Stimulated activated CD8-positive, alpha-beta memory T cell treated with anti-CD3 and anti-CD28 coated beads, Interleukin-2, amount 100 ng/mL, for 1 hour (primary cell): ENCODE data around the gene SEL1L3.

ENCODE experiments used
- DNase-seq, 2 donors: peaks; one replicate each; pipeline ENCODE4 v3.0.0-alpha.2; 2020; ENCODE audit warnings: low read depth in 2 of 2

SEL1L3 gene

GRCh38 chr4:25847329-25847728 lies 15.5 kb downstream of the SEL1L3 start:
- DNase-seq, result no peak

DNA sequence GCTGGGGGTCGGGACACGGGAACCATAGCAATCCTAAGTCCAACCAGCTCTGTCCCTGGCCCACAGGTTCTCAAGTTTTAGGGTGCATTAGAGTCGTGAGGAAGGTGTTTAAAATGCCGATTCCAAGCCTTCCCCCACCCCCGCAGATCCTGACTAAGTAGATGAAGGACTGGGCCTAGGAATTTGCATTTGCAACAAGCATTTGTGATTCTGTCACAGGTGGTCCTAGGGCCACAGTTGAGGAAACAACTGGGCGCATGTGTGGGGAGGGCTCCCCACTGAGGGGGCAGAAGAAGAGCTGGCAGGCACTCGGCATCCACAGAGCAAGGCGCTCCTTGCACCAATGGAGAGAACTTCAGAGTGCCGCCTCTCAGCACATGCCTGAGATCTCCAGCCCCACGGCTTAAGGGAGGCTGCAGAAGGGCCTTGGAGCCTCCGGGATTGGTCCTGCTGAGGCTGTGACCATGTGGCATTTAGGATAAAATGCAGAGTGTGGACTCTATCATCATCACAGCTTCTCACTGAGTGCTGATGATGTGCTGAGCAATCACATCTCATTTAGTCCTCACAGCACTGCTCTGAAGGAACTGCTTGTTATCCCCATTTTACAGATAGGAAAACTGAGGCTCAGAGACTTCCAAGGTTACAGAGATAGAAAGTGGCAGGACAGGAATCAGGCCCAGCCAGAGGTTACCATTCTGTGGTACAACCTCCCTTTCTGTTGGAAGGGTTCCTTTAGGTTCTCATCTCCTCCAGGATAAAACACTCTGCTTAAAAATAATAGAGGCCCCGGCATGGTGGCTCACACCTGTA lies 16.7 kb downstream of the SEL1L3 start:
- no peak for DNase-seq

DNA sequence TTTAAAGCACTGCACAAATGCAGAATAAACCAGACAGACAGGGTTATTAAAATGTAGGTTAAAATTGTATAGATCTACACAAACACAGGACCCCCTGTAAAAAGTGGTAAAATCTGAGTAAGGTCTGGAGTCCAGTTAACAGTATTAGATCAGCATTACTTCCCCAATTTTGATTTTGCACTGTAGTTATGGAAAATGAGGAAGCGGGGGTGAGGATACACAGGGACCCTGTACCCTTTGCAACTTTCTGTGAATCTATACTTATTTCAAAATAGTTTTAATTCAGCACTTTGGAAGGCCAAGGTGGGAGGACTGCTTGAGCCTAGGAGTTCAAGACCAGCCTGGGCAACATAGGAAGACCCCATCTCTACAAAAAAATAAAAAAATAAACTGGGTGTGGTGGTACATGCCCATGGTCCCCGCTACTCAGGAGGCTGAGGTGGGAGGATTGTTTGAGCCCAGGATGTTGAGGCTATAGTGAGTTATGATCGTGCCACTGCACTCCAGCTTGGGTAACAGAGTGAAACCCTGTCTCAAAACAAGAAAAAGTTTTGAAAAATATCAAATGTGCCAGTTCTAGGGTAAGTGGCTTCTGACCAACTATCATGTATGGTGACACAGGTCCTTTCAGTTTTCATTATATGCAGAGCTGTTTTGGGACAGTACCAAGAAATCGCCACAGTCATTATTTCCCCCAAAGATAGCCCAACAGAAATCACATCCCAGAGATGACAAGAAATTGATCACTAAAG lies 17.7 kb downstream of the SEL1L3 start:
- DNase-seq, result no peak

- DNase-seq, result no peak
Observed at GRCh38 chr4:25843340-25844097, 19.3 kb downstream of the SEL1L3 start.

DNA sequence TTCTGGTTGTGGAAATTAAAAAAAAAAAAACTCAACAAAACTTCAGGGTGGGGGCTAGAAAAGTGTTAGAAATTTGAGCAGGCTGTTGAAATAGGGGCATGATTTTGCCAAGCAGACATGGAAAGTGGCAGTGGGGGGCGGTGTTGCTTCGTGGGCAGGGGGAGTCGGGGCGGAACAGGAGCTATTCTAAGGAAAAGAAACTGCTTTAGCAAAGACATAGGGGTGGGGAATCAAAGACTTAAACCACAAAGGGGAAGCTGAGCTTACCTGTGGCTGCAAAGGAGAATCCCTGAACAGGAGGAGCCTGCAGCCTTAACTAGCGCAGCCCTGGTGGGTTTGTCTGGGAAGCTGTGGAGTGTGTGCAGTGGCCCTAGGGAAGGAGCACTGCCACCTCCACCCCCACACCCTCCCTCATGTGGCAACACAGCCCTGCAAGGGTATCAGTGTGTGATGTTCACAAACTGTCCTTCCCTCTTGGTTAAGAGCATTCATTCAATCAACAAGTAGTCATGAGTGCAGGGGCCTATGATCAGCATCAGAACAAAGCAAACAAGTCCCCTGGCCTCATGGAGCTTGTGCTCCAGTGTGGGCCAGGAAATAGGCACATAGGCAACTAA lies 20.5 kb downstream of the SEL1L3 start:
- DNase-seq, result peak in 1 of 2 donors; percentile 10

GRCh38 chr4:25839687-25840086 lies 23.1 kb downstream of the SEL1L3 start:
- DNase-seq, result no peak

- DNase-seq, result no peak
Observed at GRCh38 chr4:25839233-25839632, 23.6 kb downstream of the SEL1L3 start.

DNA sequence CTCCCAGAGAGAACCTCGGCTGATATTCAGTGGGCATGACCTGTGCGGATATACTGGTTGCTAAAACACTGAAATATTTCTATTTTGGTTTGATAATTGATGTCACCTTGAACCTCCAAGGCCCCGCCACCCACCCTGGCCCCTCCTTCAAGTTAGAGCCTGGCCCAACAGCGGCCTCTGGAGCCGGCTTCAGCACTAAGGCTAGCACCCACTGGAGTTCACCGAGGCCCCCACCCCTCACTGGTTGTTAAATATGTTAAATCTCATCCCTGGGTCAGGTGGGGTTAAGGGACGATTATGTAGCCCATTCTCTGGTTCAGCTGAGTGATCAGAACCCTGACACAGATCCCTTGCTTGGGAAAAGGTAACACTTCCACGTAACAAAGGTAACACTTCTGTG lies 24.3 kb downstream of the SEL1L3 start:
- DNase-seq, result no peak

GRCh38 chr4:25837107-25837506 lies 25.7 kb downstream of the SEL1L3 start:
- DNase-seq, result no peak

DNA sequence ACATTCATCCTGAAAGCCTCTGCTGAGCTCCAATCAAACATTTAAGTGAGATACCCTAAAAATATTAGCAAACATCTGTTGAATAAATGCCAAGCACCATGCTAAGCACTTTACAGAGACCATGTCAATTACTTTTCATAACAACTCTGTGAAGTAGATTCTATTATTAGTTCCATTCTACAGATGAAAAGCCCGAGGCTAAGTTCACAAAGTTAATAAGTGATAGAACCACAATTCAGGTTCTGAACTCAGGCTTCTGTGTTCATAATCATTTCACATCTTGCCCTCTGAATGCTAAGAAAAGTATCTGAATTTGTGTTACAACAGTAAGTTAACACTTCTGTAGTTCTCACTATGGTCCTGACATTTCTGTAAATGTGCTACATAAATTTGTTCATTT lies 27.4 kb downstream of the SEL1L3 start:
- DNase-seq, result no peak

DNA sequence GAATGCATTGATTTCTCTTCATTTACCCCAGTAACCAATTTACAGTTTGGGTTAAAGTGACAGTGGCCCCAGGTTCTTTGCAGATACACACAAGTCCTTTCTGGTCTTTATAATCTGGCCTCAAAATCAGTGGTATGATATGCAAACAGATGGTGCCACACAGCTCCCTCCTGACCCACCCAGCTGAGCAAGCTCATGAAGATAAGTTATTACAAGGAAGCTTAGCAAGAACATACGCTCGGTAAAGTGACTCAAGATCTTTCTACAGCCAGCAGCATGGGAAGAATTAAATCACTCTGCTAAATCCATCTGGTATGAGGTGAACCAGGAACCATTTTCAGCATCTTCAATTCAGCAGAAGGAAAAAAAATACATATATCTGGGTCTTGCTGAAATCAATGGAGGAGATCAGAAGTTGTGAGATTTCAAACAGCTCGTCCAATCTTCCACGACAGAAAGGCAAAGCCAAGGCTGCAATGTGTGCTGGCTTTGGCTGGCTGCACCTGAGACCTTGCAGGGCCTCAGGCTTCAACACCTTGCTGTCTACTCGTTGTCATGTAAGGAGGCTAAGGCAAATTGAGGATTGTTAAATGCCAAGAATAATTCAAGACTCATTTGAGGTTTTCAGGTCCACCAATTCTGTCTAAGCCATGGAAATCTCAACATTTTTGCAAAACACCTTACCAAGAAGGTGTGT lies 28.2 kb downstream of the SEL1L3 start:
- DNase-seq, result no peak

GRCh38 chr4:25830548-25830947 lies 32.2 kb downstream of the SEL1L3 start:
- no peak for DNase-seq

GRCh38 chr4:25827897-25828296 lies 34.9 kb downstream of the SEL1L3 start:
- no peak for DNase-seq

GRCh38 chr4:25827373-25827772 lies 35.4 kb downstream of the SEL1L3 start:
- no peak for DNase-seq

DNA sequence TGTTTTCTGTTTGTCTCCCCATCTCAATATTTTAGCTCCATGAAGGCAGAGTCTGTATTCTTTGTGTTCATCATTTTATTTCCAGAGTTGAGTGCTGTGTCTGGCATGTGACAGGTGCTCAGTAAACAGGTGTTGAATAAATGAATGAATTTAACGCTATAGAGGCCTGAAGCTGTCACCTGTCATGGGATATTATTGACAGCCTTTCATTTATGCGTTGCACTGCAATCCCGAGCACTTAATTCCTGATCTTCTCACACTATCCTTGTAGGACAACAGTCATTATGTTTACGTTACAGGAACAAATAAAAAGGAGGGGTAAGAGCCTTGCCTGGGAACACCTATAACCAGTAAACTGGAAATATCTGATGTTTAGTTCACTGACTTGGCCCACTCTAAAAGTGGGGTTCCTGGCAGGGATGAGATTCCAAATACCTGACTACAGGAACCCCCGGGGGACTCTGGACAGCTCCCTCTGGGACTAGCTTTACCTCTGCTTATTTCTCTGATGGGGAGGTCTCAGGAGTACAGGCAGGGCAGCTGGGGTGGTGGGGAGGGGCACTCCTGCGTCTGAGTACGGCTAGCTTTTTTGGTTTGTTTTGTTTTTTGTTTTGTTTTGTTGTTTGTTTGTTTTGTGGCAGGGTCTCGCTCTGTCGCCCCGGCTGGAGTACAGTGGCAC lies 36.6 kb downstream of the SEL1L3 start:
- DNase-seq, result no peak

GRCh38 chr4:25823632-25824031 lies 39.2 kb downstream of the SEL1L3 start:
- no peak for DNase-seq

- no peak for DNase-seq
Observed at GRCh38 chr4:25821899-25822298, 40.9 kb downstream of the SEL1L3 start.

DNA sequence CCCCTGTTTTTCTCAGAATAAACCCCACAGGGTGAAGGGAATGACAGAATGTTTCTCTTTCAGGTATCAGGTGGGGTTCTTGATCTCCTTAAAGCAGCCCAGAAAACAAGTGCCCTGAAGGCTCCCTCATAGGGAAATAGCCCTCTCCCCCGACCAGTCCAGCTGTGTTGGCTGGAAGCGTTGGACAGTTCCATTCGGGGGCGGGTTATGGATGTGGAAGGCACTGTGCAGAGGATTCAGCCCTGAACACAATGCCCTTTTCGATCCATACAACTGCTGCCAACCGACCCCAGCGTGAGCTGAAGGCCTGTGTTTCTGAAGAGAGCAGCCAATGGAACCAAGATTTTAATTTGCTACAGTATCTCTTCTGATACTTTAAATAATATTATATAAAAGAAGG lies 41.5 kb downstream of the SEL1L3 start:
- DNase-seq, result no peak

- DNase-seq, result no peak
Observed at GRCh38 chr4:25818876-25819275, 43.9 kb downstream of the SEL1L3 start.

- DNase-seq, result no peak
Observed at GRCh38 chr4:25818371-25818871, 44.4 kb downstream of the SEL1L3 start.
